ENCODE measurements around the gene ELF2. TPM values are rescaled to one million over a fixed set of nuclear protein-coding genes. Genes with fewer than 3 reads are reported as not detected.
"Not testable (repeated sequence)": the region's sequence is repeated elsewhere in the genome, so short reads cannot be mapped to it uniquely, and the experiment has no call there.

The ELF2 gene
- total RNA-seq, 1 donor from 2014 or later: 44.3 TPM

DNA sequence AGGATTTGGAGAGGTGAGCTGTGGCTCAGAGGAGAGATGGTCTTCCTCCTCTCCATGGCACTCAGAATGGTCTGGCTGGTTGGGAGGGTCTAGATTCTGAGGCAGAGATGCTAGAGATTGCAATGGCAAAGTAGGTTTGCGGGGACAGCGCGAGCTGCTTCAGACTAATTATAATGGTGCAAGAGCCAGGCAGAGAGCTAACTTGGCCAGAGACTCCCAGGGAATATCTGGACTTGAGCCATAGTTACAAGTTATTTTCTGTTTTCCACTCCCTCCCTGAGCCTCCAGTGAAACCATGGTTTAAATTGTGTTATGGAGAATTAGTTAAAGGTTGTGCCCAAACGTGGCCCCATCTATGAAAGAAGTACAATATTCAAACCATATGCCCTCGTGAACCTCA is 44.7 kb upstream of the ELF2 start:
- no peaks in the 10 kb centered on the region for H3K36me3 Mint-ChIP-seq
- Histone ChIP-seq H3K9ac (no peak overlapping the region), H3F3A (ENCODE audit: low read depth) (no peaks in the 10 kb centered on the region), H3K27me3 (no peaks in the 10 kb centered on the region), H3K27ac (no peak overlapping the region), H3K36me3 (no peaks in the 10 kb centered on the region), H3K4me3 (no peak overlapping the region), H3K79me2 (ENCODE audit: low read depth) (no peaks in the 10 kb centered on the region), H3K9me3 (ENCODE audit: low read depth) (no peaks in the 10 kb centered on the region), H2AFZ (replicated peaks) (no peak overlapping the region), H3K4me1 (no peaks in the 10 kb centered on the region), H3K4me2 (no peak overlapping the region), H4K20me1 (ENCODE audit: low read depth) (no peaks in the 10 kb centered on the region)
- no peak overlapping the region for H3K27ac Mint-ChIP-seq
- no peak for DNase-seq (ENCODE audit: low spot score)
- no peak overlapping the region for H3K4me3 Mint-ChIP-seq
- peaks cover 3% of the 10 kb centered on the region for H3K9me3 Mint-ChIP-seq
- TF ChIP-seq EZH2phosphoT487 (IDR thresholded peaks at IDR 0.05) (no peak), EZH2 (IDR thresholded peaks at IDR 0.05) (no peak)
- TF ChIP-seq, protein P1, sequence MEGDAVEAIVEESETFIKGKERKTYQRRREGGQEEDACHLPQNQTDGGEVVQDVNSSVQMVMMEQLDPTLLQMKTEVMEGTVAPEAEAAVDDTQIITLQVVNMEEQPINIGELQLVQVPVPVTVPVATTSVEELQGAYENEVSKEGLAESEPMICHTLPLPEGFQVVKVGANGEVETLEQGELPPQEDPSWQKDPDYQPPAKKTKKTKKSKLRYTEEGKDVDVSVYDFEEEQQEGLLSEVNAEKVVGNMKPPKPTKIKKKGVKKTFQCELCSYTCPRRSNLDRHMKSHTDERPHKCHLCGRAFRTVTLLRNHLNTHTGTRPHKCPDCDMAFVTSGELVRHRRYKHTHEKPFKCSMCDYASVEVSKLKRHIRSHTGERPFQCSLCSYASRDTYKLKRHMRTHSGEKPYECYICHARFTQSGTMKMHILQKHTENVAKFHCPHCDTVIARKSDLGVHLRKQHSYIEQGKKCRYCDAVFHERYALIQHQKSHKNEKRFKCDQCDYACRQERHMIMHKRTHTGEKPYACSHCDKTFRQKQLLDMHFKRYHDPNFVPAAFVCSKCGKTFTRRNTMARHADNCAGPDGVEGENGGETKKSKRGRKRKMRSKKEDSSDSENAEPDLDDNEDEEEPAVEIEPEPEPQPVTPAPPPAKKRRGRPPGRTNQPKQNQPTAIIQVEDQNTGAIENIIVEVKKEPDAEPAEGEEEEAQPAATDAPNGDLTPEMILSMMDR (IDR thresholded peaks at IDR 0.05): no peak
- no peaks in the 10 kb centered on the region for H3K27me3 Mint-ChIP-seq (ENCODE audit: insufficient read depth, low read depth)
- H3K4me1 Mint-ChIP-seq: peaks cover 9% of the 10 kb centered on the region

DNA sequence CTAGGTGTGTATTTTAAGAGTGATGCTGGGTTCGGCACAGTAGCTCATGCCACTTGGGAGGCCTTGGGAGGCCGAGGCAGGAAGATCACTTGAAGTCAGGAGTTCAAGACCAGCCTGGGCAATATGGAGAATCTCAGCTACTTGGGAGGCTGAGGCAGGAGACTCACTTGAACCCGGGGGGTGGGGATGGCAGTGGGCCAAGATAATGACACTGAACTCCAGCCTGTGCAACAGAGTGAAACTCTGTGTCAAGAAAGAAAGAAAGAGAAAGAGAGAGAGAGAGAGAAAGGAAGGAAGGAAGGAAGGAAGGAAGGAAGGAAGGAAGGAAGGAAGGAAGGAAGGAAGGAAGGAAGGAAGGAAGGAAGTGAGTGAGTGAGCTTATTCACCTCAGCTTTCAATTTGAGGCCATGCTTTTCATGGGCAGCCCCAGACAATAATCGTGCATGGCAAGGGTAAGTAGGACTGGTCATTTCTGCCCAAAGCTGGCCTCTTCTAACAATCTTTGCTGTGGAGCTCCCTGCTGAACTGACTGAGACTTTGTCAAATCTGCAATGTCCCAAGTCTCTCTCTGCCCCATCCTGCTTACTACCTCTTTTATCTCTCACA is 42.5 kb upstream of the ELF2 start:
- Histone ChIP-seq H3K9ac (no peak overlapping the region), H2AFZ (replicated peaks) (no peak overlapping the region), H3K27me3 (no peaks in the 10 kb centered on the region), H4K20me1 (ENCODE audit: low read depth) (no peaks in the 10 kb centered on the region), H3K4me3 (no peak overlapping the region), H3F3A (ENCODE audit: low read depth) (no peaks in the 10 kb centered on the region), H3K4me1 (no peaks in the 10 kb centered on the region), H3K27ac (no peak overlapping the region), H3K4me2 (no peak overlapping the region), H3K79me2 (ENCODE audit: low read depth) (no peaks in the 10 kb centered on the region), H3K9me3 (ENCODE audit: low read depth) (no peaks in the 10 kb centered on the region), H3K36me3 (no peaks in the 10 kb centered on the region)
- TF ChIP-seq EZH2 (IDR thresholded peaks at IDR 0.05) (no peak), EZH2phosphoT487 (IDR thresholded peaks at IDR 0.05) (no peak)
- TF ChIP-seq, protein P1 (IDR thresholded peaks at IDR 0.05): no peak
- H3K27me3 Mint-ChIP-seq (ENCODE audit: insufficient read depth, low read depth): no peaks in the 10 kb centered on the region
- H3K27ac Mint-ChIP-seq: no peak overlapping the region
- H3K9me3 Mint-ChIP-seq: peaks cover 3% of the 10 kb centered on the region
- H3K36me3 Mint-ChIP-seq: no peaks in the 10 kb centered on the region
- H3K4me1 Mint-ChIP-seq: peaks cover 9% of the 10 kb centered on the region
- no peak overlapping the region for H3K4me3 Mint-ChIP-seq
- DNase-seq (ENCODE audit: low spot score): no peak

DNA sequence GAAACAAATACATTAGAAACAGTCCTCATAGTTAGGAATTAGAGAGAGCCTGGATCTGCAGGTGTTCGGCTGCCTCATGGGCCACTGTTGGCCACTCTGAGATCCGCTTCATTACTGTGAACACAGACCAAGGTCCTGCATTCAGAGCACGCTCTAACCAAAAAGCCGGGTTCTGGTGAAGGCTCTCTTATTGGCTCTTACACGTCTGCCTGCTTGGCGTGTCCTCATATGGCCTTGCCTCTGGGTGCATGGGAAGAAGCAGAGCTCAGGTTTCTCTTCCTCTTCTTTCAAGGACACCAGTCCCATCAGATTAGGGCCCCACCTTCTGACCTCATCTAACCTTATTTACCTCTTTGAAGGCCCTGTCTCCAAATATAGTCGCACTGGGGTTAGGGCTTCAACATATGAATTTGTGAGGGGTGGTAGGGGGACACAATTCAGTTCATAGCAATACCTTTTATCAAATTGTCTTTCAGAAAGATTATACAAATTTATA is 37.1 kb upstream of the ELF2 start:
- TF ChIP-seq, protein P1 (IDR thresholded peaks at IDR 0.05): no peak
- TF ChIP-seq EZH2phosphoT487 (IDR thresholded peaks at IDR 0.05): no peak
- no peak for TF ChIP-seq EZH2 (IDR thresholded peaks at IDR 0.05)
- H4K20me1 ChIP-seq (ENCODE audit: low read depth): no peaks in the 10 kb centered on the region
- Mint-ChIP-seq H3K4me3 (no peak overlapping the region), H3K27me3 (ENCODE audit: insufficient read depth, low read depth) (peaks cover 2% of the 10 kb centered on the region), H3K4me1 (peaks cover 7% of the 10 kb centered on the region), H3K27ac (no peak overlapping the region), H3K9me3 (peaks cover 3% of the 10 kb centered on the region), H3K36me3 (no peaks in the 10 kb centered on the region)
- H3K36me3 ChIP-seq: no peaks in the 10 kb centered on the region
- H3K9ac ChIP-seq: no peak overlapping the region
- DNase-seq (ENCODE audit: low spot score): peak; percentile 44
- H3K27ac ChIP-seq: no peak overlapping the region
- no peaks in the 10 kb centered on the region for H3F3A ChIP-seq (ENCODE audit: low read depth)
- H3K4me1 ChIP-seq: no peaks in the 10 kb centered on the region
- H2AFZ ChIP-seq (replicated peaks): no peak overlapping the region
- no peaks in the 10 kb centered on the region for H3K27me3 ChIP-seq
- H3K9me3 ChIP-seq (ENCODE audit: low read depth): no peaks in the 10 kb centered on the region
- H3K4me2 ChIP-seq: no peak overlapping the region
- H3K4me3 ChIP-seq: no peak overlapping the region
- no peaks in the 10 kb centered on the region for H3K79me2 ChIP-seq (ENCODE audit: low read depth)

DNA sequence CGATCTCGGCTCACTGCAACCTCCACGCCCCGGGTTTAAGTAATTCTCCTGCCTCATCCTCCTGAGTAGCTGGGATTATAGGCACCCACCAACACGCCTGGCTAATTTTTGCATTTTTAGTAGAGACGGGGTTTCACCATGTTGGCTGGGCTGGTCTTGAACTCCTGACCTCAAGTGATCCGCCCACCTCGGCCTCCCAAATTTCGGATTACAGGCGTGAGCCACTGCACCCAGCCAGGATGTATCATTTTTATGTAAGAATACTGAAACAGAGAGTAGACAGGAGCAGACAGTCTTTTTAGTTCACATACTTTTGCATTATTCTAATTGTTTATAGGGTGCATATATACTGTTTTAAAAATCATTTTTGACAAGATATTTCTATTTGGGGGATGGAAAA is 36.6 kb upstream of the ELF2 start:
- not testable (repeated sequence) for H3K9me3 Mint-ChIP-seq; H3F3A ChIP-seq (ENCODE audit: low read depth); H3K79me2 ChIP-seq (ENCODE audit: low read depth); H3K9me3 ChIP-seq (ENCODE audit: low read depth); H3K9ac ChIP-seq; H3K27me3 Mint-ChIP-seq (ENCODE audit: insufficient read depth, low read depth); H2AFZ ChIP-seq (replicated peaks); H3K27me3 ChIP-seq; H3K27ac Mint-ChIP-seq; H3K4me3 Mint-ChIP-seq; H3K4me1 Mint-ChIP-seq; H3K4me3 ChIP-seq; H4K20me1 ChIP-seq (ENCODE audit: low read depth); H3K27ac ChIP-seq; H3K4me2 ChIP-seq; DNase-seq (ENCODE audit: low spot score); H3K4me1 ChIP-seq; H3K36me3 Mint-ChIP-seq; H3K36me3 ChIP-seq
